GM23338 (cell line): Measurements from ENCODE around the gene TMPRSS9. TPM values are rescaled to one million over a fixed set of nuclear protein-coding genes. Genes with fewer than 3 reads are reported as not detected.

Source experiments
- ATAC-seq: fragments of 200-7000 bp; cut with Tn5 transposase; 3 replicates; pipeline ENCODE4 v1.9.1; 2020
- DNase-seq: peaks from one replicate; pipeline ENCODE4 v3.0.0-alpha.2; 2015; ENCODE audit warnings: low spot score
- H2AFZ ChIP-seq: fragments of 200-600 bp; sonication (generic); 2 replicates; pipeline ENCODE4 v1.8.0; 2016; ENCODE audit warnings: antibody characterized with exemption, mild to moderate bottlenecking, moderate library complexity
- H3F3A ChIP-seq: fragments of 200-600 bp; sonication (generic); replicated peaks from 2 replicates; pipeline ENCODE4 v1.8.0; 2017; ENCODE audit warnings: antibody characterized with exemption, mixed run types, low read depth
- H3K27ac ChIP-seq: fragments of 200-600 bp; sonication (generic); 2 replicates; pipeline ENCODE4 v1.6.1; 2016; ENCODE audit warnings: low read depth
- H3K27me3 ChIP-seq: fragments of 200-600 bp; sonication (generic); 2 replicates; pipeline ENCODE4 v1.8.0; 2016; ENCODE audit warnings: mild to moderate bottlenecking, mixed run types, moderate library complexity; ENCODE audit not compliant: insufficient read depth
- H3K36me3 ChIP-seq: fragments of 200-600 bp; sonication (generic); 2 replicates; pipeline ENCODE4 v1.8.0; 2016; ENCODE audit warnings: mild to moderate bottlenecking; ENCODE audit not compliant: insufficient read depth
- H3K4me1 ChIP-seq: fragments of 200-600 bp; sonication (generic); 2 replicates; pipeline ENCODE4 v1.8.0; 2016; ENCODE audit warnings: mild to moderate bottlenecking, moderate library complexity; ENCODE audit not compliant: insufficient read depth
- H3K4me2 ChIP-seq: fragments of 200-600 bp; sonication (generic); 2 replicates; pipeline ENCODE4 v1.7.1; 2017; ENCODE audit warnings: mixed run types
- H3K4me3 ChIP-seq: fragments of 200-600 bp; sonication (generic); 2 replicates; pipeline ENCODE4 v1.6.1; 2016; ENCODE audit warnings: mixed run types
- H3K79me2 ChIP-seq: fragments of 200-600 bp; sonication (generic); replicated peaks from 2 replicates; pipeline ENCODE4 v1.8.0; 2017; ENCODE audit warnings: mild to moderate bottlenecking; ENCODE audit not compliant: insufficient read depth
- H3K9me2 ChIP-seq: fragments of 200-600 bp; sonication (generic); 2 replicates; pipeline ENCODE4 v1.8.0; 2017; ENCODE audit not compliant: insufficient read depth
- H4K20me1 ChIP-seq: fragments of 200-600 bp; sonication (generic); replicated peaks from 2 replicates; pipeline ENCODE4 v1.8.0; 2017; ENCODE audit warnings: mild to moderate bottlenecking; ENCODE audit not compliant: insufficient read depth
- H3K27ac Mint-ChIP-seq: 2 replicates; pipeline ENCODE4 v1.8.0; 2020; ENCODE audit warnings: inconsistent platforms, mild to moderate bottlenecking, moderate library complexity, mixed read lengths
- H3K27me3 Mint-ChIP-seq: 3 replicates; pipeline ENCODE4 v1.8.0; 2022; ENCODE audit warnings: low read depth, mild to moderate bottlenecking, moderate library complexity, mixed read lengths, inconsistent platforms; ENCODE audit not compliant: insufficient read depth, poor library complexity
- H3K36me3 Mint-ChIP-seq: 3 replicates; pipeline ENCODE4 v1.8.0; 2021; ENCODE audit warnings: low read depth, mild to moderate bottlenecking, inconsistent platforms, moderate library complexity, mixed read lengths
- H3K4me1 Mint-ChIP-seq: 3 replicates; pipeline ENCODE4 v1.8.0; 2020; ENCODE audit warnings: mild to moderate bottlenecking, inconsistent platforms, mixed read lengths
- H3K4me3 Mint-ChIP-seq: 3 replicates; pipeline ENCODE4 v1.8.0; 2021; ENCODE audit warnings: moderate library complexity, mild to moderate bottlenecking, inconsistent platforms, mixed read lengths
- H3K9me3 Mint-ChIP-seq: 3 replicates; pipeline ENCODE4 v1.8.0; 2020; ENCODE audit warnings: moderate library complexity, mild to moderate bottlenecking, inconsistent platforms, mixed read lengths
- CREB1 ChIP-seq: fragments of 250-450 bp; sonication (Bioruptor Pico); IDR thresholded peaks from 2 replicates; pipeline ENCODE4 v1.5.0; 2020; ENCODE audit warnings: low read depth, mild to moderate bottlenecking, moderate library complexity
- CTCF ChIP-seq, 2 experiments: fragments of 200-600 bp in 1 of 2; sonication (generic) in 1 of 2; conservative IDR thresholded peaks; 2 replicates each; pipeline versions ENCODE4 v1.5.1 to v1.6.1; 2016 to 2017; ENCODE audit warnings: antibody characterized with exemption in 2 of 2, low read depth in 2 of 2, mild to moderate bottlenecking in 2 of 2, moderate library complexity in 1 of 2
- EZH2 ChIP-seq: fragments of 200-600 bp; sonication (generic); IDR thresholded peaks from one replicate; pipeline ENCODE4 v1.8.0; 2017; ENCODE audit warnings: antibody characterized with exemption, mild to moderate bottlenecking, low read depth; ENCODE audit not compliant: unreplicated experiment
- EZH2phosphoT487 ChIP-seq: fragments of 200-600 bp; sonication (generic); IDR thresholded peaks from one replicate; pipeline ENCODE4 v1.8.1; 2018; ENCODE audit warnings: antibody characterized with exemption; ENCODE audit not compliant: unreplicated experiment
- JUNB ChIP-seq: IDR thresholded peaks from one replicate; pipeline ENCODE4 v1.6.1; 2016; ENCODE audit warnings: antibody characterized with exemption; ENCODE audit not compliant: unreplicated experiment
- NANOG ChIP-seq: IDR thresholded peaks from 2 replicates; pipeline ENCODE4 v1.6.1; 2016; ENCODE audit warnings: antibody characterized with exemption, borderline replicate concordance
- POLR2AphosphoS5 ChIP-seq: IDR thresholded peaks from 2 replicates; pipeline ENCODE4 v1.6.1; 2016; ENCODE audit warnings: antibody characterized with exemption, low read depth
- STAT1 ChIP-seq: IDR thresholded peaks from one replicate; pipeline ENCODE4 v1.6.1; 2016; ENCODE audit warnings: antibody characterized with exemption; ENCODE audit not compliant: unreplicated experiment
- ZNF114 ChIP-seq: fragments of 250-450 bp; sonication (Bioruptor Pico); IDR thresholded peaks from 2 replicates; pipeline ENCODE4 v1.5.0; 2020; ENCODE audit warnings: mild to moderate bottlenecking, moderate library complexity
- ZNF331 ChIP-seq: fragments of 250-450 bp; sonication (Bioruptor Pico); IDR thresholded peaks from 2 replicates; pipeline ENCODE4 v1.5.0; 2020; ENCODE audit warnings: low read depth, mild to moderate bottlenecking, moderate library complexity
- ZNF462 ChIP-seq: fragments of 250-450 bp; sonication (Bioruptor Pico); IDR thresholded peaks from 2 replicates; pipeline ENCODE4 v1.5.0; 2020; ENCODE audit warnings: mild to moderate bottlenecking, moderate library complexity
- polyA plus RNA-seq: library from polyadenylated mRNA; unstranded; fragments of >200 nt; fragmentation: Nextera tagmentation; extraction: Ambion mirVana; gene quantifications from 2 replicates; pipeline ENCODE4 v1.2.1, GENCODE V29; 2016
- total RNA-seq: library from RNA; depleted of rRNA; stranded (reverse); fragments of >200 nt; shearing (Covaris generic); gene quantifications from 2 replicates; pipeline ENCODE4 v1.2.3, GENCODE V29; 2014
- TF ChIP-seq, protein P1 (sequence below): IDR thresholded peaks from one replicate; pipeline ENCODE4 v1.6.1; 2018; ENCODE audit warnings: antibody characterized with exemption; ENCODE audit not compliant: unreplicated experiment
- TF ChIP-seq, protein P2 (sequence below): IDR thresholded peaks from 2 replicates; pipeline ENCODE4 v1.6.1; 2016; ENCODE audit warnings: antibody characterized with exemption

Gene TMPRSS9
- total and polyA plus RNA-seq, 2 experiments from 2014 or later, result 0.05 to 0.28 TPM

DNA sequence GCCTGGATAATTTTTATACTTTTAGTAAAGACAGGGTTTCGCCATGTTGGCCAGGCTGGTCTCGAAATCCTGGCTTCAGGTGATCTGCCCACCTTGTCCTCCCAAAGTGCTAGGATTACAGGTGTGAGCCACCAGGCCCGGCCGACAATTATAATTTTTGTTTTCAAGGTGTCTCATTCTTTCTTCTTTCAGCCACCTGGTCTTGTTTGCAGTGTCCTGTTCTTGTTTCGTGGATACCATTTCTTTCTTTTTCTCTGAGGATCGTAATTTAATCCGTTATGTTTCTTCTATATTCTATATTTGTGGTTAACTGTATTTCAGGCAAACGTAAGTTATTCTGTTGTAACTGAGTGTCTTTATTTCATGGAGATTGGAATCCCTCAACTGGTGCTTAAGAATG is 51.6 kb downstream of the TMPRSS9 start:
- no peak overlapping the region for H3K4me2 ChIP-seq
- no peak overlapping the region for H3K27ac ChIP-seq
- DNase-seq (no peak), ATAC-seq (no peak)
- no peak overlapping the region for H3K4me3 ChIP-seq
- no peaks in the 10 kb centered on the region for H3K9me2 ChIP-seq
- no peak overlapping the region for H2AFZ ChIP-seq
- no peaks in the 10 kb centered on the region for H3K27me3 ChIP-seq
- no peaks in the 10 kb centered on the region for H3K36me3 ChIP-seq
- no peaks in the 10 kb centered on the region for H4K20me1 ChIP-seq
- TF ChIP-seq JUNB (no peak), ZNF114 (CRISPR knock-in tag) (no peak), POLR2AphosphoS5 (no peak), NANOG (no peak), CREB1 (CRISPR knock-in tag) (no peak), EZH2phosphoT487 (no peak), STAT1 (no peak), ZNF462 (CRISPR knock-in tag) (no peak), CTCF (conservative IDR thresholded peaks at IDR 0.05; ENCODE audit: low read depth in 2 of 2) (no peak), EZH2 (no peak), ZNF331 (CRISPR knock-in tag) (no peak)
- TF ChIP-seq, protein P1, sequence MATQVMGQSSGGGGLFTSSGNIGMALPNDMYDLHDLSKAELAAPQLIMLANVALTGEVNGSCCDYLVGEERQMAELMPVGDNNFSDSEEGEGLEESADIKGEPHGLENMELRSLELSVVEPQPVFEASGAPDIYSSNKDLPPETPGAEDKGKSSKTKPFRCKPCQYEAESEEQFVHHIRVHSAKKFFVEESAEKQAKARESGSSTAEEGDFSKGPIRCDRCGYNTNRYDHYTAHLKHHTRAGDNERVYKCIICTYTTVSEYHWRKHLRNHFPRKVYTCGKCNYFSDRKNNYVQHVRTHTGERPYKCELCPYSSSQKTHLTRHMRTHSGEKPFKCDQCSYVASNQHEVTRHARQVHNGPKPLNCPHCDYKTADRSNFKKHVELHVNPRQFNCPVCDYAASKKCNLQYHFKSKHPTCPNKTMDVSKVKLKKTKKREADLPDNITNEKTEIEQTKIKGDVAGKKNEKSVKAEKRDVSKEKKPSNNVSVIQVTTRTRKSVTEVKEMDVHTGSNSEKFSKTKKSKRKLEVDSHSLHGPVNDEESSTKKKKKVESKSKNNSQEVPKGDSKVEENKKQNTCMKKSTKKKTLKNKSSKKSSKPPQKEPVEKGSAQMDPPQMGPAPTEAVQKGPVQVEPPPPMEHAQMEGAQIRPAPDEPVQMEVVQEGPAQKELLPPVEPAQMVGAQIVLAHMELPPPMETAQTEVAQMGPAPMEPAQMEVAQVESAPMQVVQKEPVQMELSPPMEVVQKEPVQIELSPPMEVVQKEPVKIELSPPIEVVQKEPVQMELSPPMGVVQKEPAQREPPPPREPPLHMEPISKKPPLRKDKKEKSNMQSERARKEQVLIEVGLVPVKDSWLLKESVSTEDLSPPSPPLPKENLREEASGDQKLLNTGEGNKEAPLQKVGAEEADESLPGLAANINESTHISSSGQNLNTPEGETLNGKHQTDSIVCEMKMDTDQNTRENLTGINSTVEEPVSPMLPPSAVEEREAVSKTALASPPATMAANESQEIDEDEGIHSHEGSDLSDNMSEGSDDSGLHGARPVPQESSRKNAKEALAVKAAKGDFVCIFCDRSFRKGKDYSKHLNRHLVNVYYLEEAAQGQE, result no peak
- TF ChIP-seq, protein P2, sequence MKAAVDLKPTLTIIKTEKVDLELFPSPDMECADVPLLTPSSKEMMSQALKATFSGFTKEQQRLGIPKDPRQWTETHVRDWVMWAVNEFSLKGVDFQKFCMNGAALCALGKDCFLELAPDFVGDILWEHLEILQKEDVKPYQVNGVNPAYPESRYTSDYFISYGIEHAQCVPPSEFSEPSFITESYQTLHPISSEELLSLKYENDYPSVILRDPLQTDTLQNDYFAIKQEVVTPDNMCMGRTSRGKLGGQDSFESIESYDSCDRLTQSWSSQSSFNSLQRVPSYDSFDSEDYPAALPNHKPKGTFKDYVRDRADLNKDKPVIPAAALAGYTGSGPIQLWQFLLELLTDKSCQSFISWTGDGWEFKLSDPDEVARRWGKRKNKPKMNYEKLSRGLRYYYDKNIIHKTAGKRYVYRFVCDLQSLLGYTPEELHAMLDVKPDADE, result no peak
- Mint-ChIP-seq H3K27me3 (peaks cover 8% of the 10 kb centered on the region), H3K27ac (no peak overlapping the region), H3K9me3 (peaks cover 5% of the 10 kb centered on the region), H3K4me1 (no peaks in the 10 kb centered on the region), H3K36me3 (no peaks in the 10 kb centered on the region), H3K4me3 (no peak overlapping the region)
- no peaks in the 10 kb centered on the region for H3K4me1 ChIP-seq
- no peaks in the 10 kb centered on the region for H3F3A ChIP-seq
- H3K79me2 ChIP-seq, result no peaks in the 10 kb centered on the region
